GM19023 (cell line): Measurements from ENCODE around the gene SLC9A5.

ENCODE experiments used
- ATAC-seq: cut with Tn5 transposase; IDR thresholded peaks from one replicate; pipeline ENCODE4 v1.9.1; 2021; ENCODE audit warnings: mild to moderate bottlenecking, moderate library complexity; ENCODE audit not compliant: unreplicated experiment

The SLC9A5 gene

GRCh38 chr16:67238806-67239470, 9.8 kb upstream of the SLC9A5 start:
- ATAC-seq, result no peak

GRCh38 chr16:67240506-67240905, 8.3 kb upstream of the SLC9A5 start:
- ATAC-seq, result no peak

DNA sequence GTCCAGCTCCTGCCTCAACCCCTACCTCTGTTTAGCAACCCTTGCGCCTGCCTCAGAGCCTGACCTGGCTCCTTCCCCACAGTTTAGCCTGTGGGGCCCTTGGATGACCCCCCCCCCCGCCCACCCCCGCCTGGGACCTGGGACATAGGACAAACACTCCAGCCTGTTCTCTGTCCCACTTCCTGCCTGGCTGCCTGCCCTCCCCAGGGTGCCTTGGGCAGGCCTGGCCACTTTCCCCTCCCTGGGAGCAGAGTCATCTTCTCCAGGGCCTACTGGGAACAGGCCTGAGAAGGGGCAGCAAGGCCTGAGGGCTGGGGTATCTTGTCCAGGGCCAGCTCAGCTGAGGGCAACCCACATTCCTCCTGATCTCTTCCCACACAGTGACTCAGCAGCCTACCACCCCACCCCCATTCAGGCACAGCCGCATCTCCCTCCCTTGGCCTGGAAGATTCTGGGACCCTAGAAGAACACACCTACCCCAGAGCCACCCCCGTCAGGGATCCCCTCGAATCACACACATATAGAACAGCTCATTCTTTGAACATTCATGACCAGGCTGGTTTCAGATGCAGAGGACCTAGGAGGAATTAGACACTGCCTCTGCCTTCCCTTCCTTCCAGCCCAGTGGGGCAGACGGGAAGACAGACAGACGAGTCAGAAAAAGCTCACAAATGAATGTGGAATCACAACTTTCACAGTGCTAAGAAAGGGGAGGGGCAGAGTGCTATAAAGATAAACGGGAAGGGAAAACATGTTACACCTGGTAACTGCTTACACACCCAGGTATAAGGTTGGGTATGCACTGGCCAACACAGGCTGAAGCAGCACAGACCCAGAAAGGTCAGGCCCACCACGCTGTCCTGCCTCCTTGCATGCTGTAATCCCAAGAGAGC, 7.5 kb upstream of the SLC9A5 start:
- no peak for ATAC-seq

GRCh38 chr16:67242138-67242730, 6.5 kb upstream of the SLC9A5 start:
- ATAC-seq, result no peak

DNA sequence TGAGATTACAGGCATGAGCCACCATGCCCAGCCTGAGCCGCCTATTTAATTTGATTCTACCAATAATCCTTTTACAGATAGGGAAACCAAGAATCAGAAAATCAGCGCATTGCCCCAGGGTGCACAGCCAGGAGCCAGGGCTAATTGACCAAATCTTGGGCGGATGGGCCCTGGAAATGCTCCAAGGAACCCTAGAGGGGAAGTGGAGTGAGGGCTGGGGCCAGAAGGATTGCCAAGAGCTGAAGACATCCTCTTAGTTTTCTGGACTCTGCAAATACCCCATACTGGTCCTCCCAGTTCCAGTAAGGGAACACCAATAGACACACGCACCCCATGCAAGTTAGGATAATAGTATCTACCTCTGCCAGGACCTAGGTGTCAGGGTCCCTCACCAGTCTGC, 5.3 kb upstream of the SLC9A5 start:
- ATAC-seq, result no peak

GRCh38 chr16:67244387-67245185, 4.2 kb upstream of the SLC9A5 start:
- peak; percentile 44 for ATAC-seq

- ATAC-seq, result no peak
Observed at GRCh38 chr16:67245186-67245585, 3.6 kb upstream of the SLC9A5 start.

DNA sequence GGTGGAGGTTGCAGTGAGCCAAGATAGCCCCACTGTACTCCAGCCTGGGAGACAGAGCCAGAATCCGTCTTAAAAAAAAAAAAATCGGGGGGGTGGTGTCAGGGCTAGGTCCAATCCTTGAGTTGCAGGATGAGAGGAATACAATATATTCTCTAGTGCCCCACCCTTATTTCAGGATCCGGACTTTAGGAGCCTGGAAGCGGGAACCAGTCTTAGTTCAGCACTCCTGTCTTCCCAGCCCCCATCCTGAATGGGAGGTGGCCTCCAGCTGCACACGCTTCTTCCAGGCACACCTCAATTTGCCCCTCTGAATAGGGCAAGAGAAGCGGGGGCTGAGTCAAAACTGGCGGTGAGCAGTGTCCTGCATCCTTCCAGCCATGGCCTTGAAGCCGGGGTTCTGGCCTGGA, 3.1 kb upstream of the SLC9A5 start:
- ATAC-seq, result no peak

DNA sequence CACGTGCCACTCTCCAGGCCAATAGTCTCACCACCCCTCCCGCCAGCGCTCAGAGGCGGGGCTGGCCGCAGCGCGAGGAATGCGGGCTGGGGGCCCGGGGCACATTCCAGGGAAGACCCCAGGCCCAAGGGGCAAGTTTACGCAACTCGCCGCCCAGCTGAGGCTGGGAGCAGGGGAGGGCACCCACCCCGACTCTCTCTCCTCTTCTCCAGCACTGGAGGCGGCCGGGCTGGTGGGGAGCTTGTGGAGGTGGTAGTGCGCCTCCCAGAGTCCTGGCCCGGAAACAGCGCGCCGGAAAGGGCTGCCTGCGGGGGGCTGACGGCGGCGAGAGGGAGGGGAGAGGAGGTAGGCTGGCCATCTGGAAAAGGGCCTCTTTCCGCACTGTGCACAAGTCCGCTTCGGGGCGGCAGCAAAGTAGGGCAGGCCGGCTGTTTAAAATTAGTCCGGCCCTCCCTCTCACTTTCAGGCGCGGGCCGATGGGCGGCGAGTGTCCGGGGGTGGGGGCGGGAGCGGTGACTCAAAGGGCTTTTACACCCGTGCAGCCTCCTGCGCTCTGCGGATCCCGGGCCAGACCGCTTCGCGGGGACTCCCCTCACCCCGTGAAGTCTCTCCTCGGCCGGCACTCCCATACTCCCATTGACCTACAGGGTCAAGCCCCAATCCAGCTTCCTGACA, 2.6 kb upstream of the SLC9A5 start:
- peak; percentile 26 for ATAC-seq

DNA sequence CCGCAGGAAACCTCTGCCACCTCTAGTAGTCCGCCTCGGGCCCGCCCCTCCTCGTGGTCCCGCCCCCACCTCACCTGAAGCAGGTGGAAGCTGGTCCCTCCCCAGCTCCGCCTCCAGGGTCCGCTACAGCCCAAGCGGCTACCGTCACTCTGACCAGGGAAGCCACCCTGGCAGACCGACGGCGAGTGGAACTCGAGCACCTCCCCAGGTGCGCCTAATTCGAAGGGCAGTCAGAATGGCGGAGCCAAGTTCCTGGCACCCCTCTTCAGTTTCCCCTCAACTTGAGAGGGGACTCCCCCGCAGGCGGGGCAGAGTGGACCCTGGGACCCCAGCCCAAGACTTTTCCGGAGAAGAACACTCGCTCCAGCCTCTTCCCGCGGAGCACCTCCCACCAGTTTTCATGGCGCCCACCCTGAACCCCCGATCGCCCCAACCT, 2.0 kb upstream of the SLC9A5 start:
- ATAC-seq, result peak; percentile 15

DNA sequence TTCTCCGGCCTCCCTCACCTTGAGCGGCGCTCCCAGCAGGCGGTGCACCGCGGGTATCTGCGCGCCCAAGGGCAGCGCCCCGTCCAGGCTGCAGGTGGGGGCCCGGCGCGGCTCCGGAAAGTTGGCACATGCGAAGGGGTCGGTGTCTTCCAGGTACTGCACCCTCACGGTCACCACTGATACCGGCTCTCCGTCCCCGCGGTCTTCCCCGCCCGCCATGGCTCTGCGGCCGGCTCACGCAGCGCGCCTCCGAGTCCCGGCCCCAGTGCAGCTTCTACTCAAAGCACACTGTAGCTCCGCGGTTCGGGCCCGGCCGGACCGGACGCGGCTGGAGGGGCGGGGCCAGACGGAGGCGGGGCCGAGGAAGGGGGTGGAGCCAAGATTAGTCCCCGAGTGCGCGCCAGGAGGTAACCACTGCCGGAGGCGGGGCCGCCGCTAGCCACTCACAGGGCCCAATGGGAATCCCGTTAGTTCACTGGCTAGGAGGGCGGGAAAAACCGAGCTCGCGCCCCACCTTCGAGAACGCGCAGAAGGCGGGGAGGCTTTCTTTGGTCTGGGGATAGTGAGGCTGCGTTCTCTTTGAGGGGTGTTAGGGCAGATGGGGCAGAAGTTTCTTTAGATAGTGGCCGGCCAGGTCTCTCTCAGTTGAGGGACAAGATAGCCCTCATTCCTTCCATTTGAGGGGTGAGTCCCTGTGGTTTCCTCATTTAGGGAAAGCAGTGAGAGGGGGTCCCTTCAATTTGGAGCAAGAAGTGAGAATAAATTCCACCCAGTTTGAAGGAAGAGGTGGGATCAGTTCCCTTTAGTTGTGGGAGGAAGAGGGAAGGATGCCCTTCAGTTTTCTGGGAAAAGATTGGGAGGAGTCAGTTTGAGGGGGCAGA, 1.3 kb upstream of the SLC9A5 start, which contains the start of gene FHOD1:
FHOD1 (minus strand) TSS at position 290 of the 881 bp plus-strand sequence; CDS start at position 219, 71 bp downstream.
- ATAC-seq, result peak; percentile 49

DNA sequence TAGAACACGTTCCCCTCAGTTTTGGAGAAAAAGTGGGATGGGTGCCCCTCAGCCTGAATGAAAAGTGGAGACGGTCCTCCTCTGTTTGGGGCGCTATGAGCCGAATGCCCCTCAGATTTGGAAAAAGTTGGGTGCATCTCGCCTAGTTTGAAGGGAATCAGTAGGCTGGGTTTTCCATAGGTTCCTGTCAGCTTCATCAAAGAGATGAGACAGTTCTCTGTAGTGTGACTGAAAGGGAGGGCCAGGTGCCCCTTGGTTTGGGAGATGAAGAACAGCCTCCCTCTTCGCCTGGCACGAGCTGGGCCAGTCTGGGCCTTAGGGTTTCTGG, 742 bp upstream of the SLC9A5 start:
- ATAC-seq, result no peak

GRCh38 chr16:67249178-67250044, 632 bp downstream of the SLC9A5 start:
- no peak for ATAC-seq

DNA sequence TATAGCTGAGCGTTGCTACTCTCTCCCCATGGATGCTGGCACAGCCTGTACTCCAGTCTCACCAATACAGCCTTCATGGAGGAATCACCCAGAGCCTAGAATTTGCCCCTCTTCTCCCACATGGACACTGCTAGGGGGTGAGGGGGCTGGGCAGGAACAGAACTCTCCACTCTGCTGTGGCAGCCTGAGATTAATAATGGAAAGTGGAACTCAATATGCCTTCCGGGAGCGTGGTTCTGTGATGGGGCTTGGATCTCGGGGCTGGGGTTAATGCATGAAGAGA, 1.2 kb downstream of the SLC9A5 start:
- ATAC-seq, result no peak

- ATAC-seq, result no peak
Observed at GRCh38 chr16:67252609-67253497, 4.1 kb downstream of the SLC9A5 start.

- ATAC-seq, result no peak
Observed at GRCh38 chr16:67254801-67255552, 6.2 kb downstream of the SLC9A5 start.
